ENCODE measurements around the gene SORBS1.

- TF ChIP-seq CTCF (IDR thresholded peaks at IDR 0.05): no peak
- TF ChIP-seq EZH2 (IDR thresholded peaks at IDR 0.05): no peak
- no peak for TF ChIP-seq EZH2phosphoT487 (IDR thresholded peaks at IDR 0.05)
Observed at GRCh38 chr10:95414016-95414830, 146.9 kb downstream of the SORBS1 start.

All from neural progenitor cell (in vitro differentiated cells).